Neural cell (in vitro differentiated cells): ENCODE results near the gene GDF11. TPM values are rescaled to one million over a fixed set of nuclear protein-coding genes. Genes with fewer than 3 reads are reported as not detected.

ENCODE experiments used
- H2AFZ ChIP-seq: fragments of 200-600, 300-800 bp; sonication (generic), shearing (Covaris generic); 2 replicates; pipeline ENCODE4 v1.6.0; 2014; ENCODE audit warnings: low read depth, mild to moderate bottlenecking, antibody characterized with exemption, low read length, moderate library complexity
- H3F3A ChIP-seq: fragments of 200-600 bp; shearing (Covaris generic); 2 replicates; pipeline ENCODE4 v1.6.1; 2016; ENCODE audit warnings: mild to moderate bottlenecking, moderate library complexity, mixed read lengths, antibody characterized with exemption, low read length; ENCODE audit not compliant: insufficient read depth, poor library complexity, severe bottlenecking
- H3K27ac ChIP-seq: fragments of 200-600, 300-800 bp; sonication (generic), shearing (Covaris generic); 2 replicates; pipeline ENCODE4 v1.5.1; 2014; ENCODE audit warnings: mild to moderate bottlenecking, low read length, moderate library complexity
- H3K27me3 ChIP-seq: fragments of 300-800, 200-600 bp; sonication (generic), shearing (Covaris generic); 2 replicates; pipeline ENCODE4 v1.6.0; 2014; ENCODE audit warnings: mild to moderate bottlenecking, low read depth, low read length, moderate library complexity; ENCODE audit not compliant: insufficient read depth
- H3K36me3 ChIP-seq: fragments of 300-800, 200-600 bp; sonication (generic), shearing (Covaris generic); 2 replicates; pipeline ENCODE4 v1.5.1; 2014; ENCODE audit warnings: mild to moderate bottlenecking, antibody characterized with exemption, low read length, moderate library complexity; ENCODE audit not compliant: insufficient read depth
- H3K4me2 ChIP-seq: fragments of 300-800, 200-600 bp; sonication (generic), shearing (Covaris generic); 2 replicates; pipeline ENCODE4 v1.6.0; 2014; ENCODE audit warnings: mild to moderate bottlenecking, low read length
- H3K4me3 ChIP-seq: fragments of 300-800, 200-600 bp; sonication (generic), shearing (Covaris generic); 2 replicates; pipeline ENCODE4 v1.5.1; 2014; ENCODE audit warnings: mild to moderate bottlenecking, low read length, moderate library complexity
- H3K79me2 ChIP-seq: fragments of 200-600 bp; shearing (Covaris generic); replicated peaks from 2 replicates; pipeline ENCODE4 v1.6.0; 2014; ENCODE audit warnings: mild to moderate bottlenecking, low read length, moderate library complexity; ENCODE audit not compliant: insufficient read depth
- H3K9ac ChIP-seq: fragments of 300-800, 200-600 bp; sonication (generic), shearing (Covaris generic); 2 replicates; pipeline ENCODE4 v1.6.1; 2016; ENCODE audit warnings: mild to moderate bottlenecking, low read length, mixed read lengths
- H3K9me2 ChIP-seq: fragments of 200-600 bp; shearing (Covaris generic); 2 replicates; pipeline ENCODE4 v1.6.1; 2016; ENCODE audit warnings: mild to moderate bottlenecking, low read length, mixed read lengths; ENCODE audit not compliant: insufficient read depth
- H3K9me3 ChIP-seq: fragments of 200-600, 300-800 bp; sonication (generic), shearing (Covaris generic); 2 replicates; pipeline ENCODE4 v1.6.1; 2016; ENCODE audit warnings: mild to moderate bottlenecking, mixed run types, low read length, moderate library complexity, mixed read lengths
- H4K20me1 ChIP-seq: fragments of 200-600 bp; shearing (Covaris generic); 2 replicates; pipeline ENCODE4 v1.6.1; 2016; ENCODE audit warnings: mild to moderate bottlenecking, mixed run types; ENCODE audit not compliant: insufficient read depth
- CTCF ChIP-seq: fragments of 450-650 bp; IDR thresholded peaks from 2 replicates; pipeline ENCODE4 v1.5.1; 2014; ENCODE audit warnings: antibody characterized with exemption, mild to moderate bottlenecking, moderate library complexity; ENCODE audit not compliant: poor library complexity, severe bottlenecking
- EP300 ChIP-seq: fragments of 450-650 bp; conservative IDR thresholded peaks from 2 replicates; pipeline ENCODE4 v1.6.1; 2014; ENCODE audit warnings: antibody characterized with exemption, mild to moderate bottlenecking, moderate library complexity; ENCODE audit not compliant: poor library complexity, severe bottlenecking
- EZH2 ChIP-seq: fragments of 200-600, 300-800 bp; shearing (Covaris generic), sonication (generic); IDR thresholded peaks from 2 replicates; pipeline ENCODE4 v1.6.1; 2014; ENCODE audit warnings: antibody characterized with exemption, low read length, borderline replicate concordance, mild to moderate bottlenecking; ENCODE audit not compliant: insufficient read depth, poor library complexity, severe bottlenecking
- MXI1 ChIP-seq: fragments of 450-650 bp; conservative IDR thresholded peaks from 2 replicates; pipeline ENCODE4 v1.6.1; 2014; ENCODE audit warnings: antibody characterized with exemption, mild to moderate bottlenecking; ENCODE audit not compliant: poor library complexity, severe bottlenecking
- POLR2AphosphoS5 ChIP-seq: IDR thresholded peaks from 2 replicates; pipeline ENCODE4 v1.6.1; 2012
- RAD21 ChIP-seq: fragments of 450-650 bp; conservative IDR thresholded peaks from 2 replicates; pipeline ENCODE4 v1.6.1; 2014; ENCODE audit warnings: antibody characterized with exemption, mild to moderate bottlenecking, moderate library complexity
- REST ChIP-seq: IDR thresholded peaks from 2 replicates; pipeline ENCODE4 v1.6.1; 2012; ENCODE audit warnings: borderline replicate concordance
- SMC3 ChIP-seq: fragments of 450-650 bp; conservative IDR thresholded peaks from 2 replicates; pipeline ENCODE4 v1.6.1; 2014; ENCODE audit warnings: antibody characterized with exemption, mild to moderate bottlenecking, moderate library complexity; ENCODE audit not compliant: poor library complexity
- TAF1 ChIP-seq: IDR thresholded peaks from 2 replicates; pipeline ENCODE4 v1.6.1; 2012; ENCODE audit warnings: low read depth
- polyA plus RNA-seq: library from polyadenylated mRNA; depleted of rRNA; stranded (reverse); fragments of >200 nt; gene quantifications from 2 replicates; pipeline ENCODE4 v1.2.3, GENCODE V29; 2014

GDF11 gene
- polyA plus RNA-seq, 1 donor from 2014 or later: 16.0 TPM

- Histone ChIP-seq H3K27ac (no peak overlapping the region), H3F3A (no peaks in the 10 kb centered on the region), H3K36me3 (no peaks in the 10 kb centered on the region), H4K20me1 (no peaks in the 10 kb centered on the region), H3K79me2 (peaks cover 7% of the 10 kb centered on the region), H2AFZ (no peak overlapping the region), H3K9me2 (no peaks in the 10 kb centered on the region), H3K9me3 (no peaks in the 10 kb centered on the region), H3K4me3 (no peak overlapping the region), H3K27me3 (peaks cover 10% of the 10 kb centered on the region), H3K9ac (no peak overlapping the region), H3K4me2 (no peak overlapping the region)
- TF ChIP-seq REST (no peak), RAD21 (no peak), SMC3 (no peak), POLR2AphosphoS5 (no peak), TAF1 (no peak), CTCF (no peak), EP300 (no peak), EZH2 (no peak), MXI1 (no peak)
Measured at GRCh38 chr12:55712700-55713415, 30.1 kb upstream of the GDF11 start.

DNA sequence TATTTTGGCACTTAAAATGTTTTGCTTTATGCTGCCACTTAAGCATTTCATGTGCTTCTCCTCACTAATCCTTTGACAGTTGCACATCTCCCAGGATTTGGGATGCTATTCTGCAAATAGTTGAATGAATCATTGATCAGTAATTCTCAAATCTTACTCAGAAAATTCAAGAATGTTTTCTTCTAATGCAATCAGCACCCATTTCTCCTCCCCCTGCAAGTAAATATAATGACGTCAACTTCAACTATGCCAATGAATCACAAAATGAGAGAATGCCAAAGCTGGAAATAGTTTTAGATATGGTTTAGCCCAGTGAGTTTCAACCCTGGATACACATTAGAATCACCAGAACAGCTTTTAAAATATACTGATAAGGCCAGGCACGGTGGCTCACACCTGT, 29.2 kb upstream of the GDF11 start:
- no peak overlapping the region for H3K4me2 ChIP-seq

More for the DNA sequence above, 29.2 kb upstream of the GDF11 start:
- peaks cover 10% of the 10 kb centered on the region for H3K27me3 ChIP-seq
- no peaks in the 10 kb centered on the region for H3K9me2 ChIP-seq
- no peaks in the 10 kb centered on the region for H3F3A ChIP-seq
- H3K27ac ChIP-seq: no peak overlapping the region
- TF ChIP-seq SMC3 (no peak), REST (no peak), CTCF (no peak), POLR2AphosphoS5 (no peak), EP300 (no peak), RAD21 (no peak), TAF1 (no peak), MXI1 (no peak), EZH2 (no peak)
- H3K4me3 ChIP-seq: no peak overlapping the region
- H3K9me3 ChIP-seq: no peaks in the 10 kb centered on the region
- no peak overlapping the region for H3K9ac ChIP-seq
- no peaks in the 10 kb centered on the region for H3K36me3 ChIP-seq
- no peak overlapping the region for H2AFZ ChIP-seq
- H4K20me1 ChIP-seq: no peaks in the 10 kb centered on the region
- H3K79me2 ChIP-seq: peaks cover 7% of the 10 kb centered on the region
